C4-2B (cell line): ENCODE results near the gene GAS2.

Source experiments
- H3K27ac ChIP-seq: fragments of 450-650 bp; 2 replicates; pipeline ENCODE4 v1.5.1; 2017
- CTCF ChIP-seq: fragments of 450-650 bp; conservative IDR thresholded peaks from 2 replicates; pipeline ENCODE4 v1.5.1; 2017; ENCODE audit warnings: mild to moderate bottlenecking
- ZFX ChIP-seq: fragments of 450-650 bp; IDR thresholded peaks from 2 replicates; pipeline ENCODE4 v1.6.1; 2017

Gene GAS2

GRCh38 chr11:22711071-22711770 is 44.8 kb downstream of the GAS2 start:
- TF ChIP-seq CTCF (no peak), ZFX (no peak)
- no peak overlapping the region for H3K27ac ChIP-seq

GRCh38 chr11:22711880-22712279 is 45.5 kb downstream of the GAS2 start:
- no peak overlapping the region for H3K27ac ChIP-seq
- no peak for TF ChIP-seq ZFX
- no peak for TF ChIP-seq CTCF

GRCh38 chr11:22713336-22713735 is 46.9 kb downstream of the GAS2 start:
- H3K27ac ChIP-seq = no peak overlapping the region
- TF ChIP-seq CTCF (no peak), ZFX (no peak)

- TF ChIP-seq CTCF (no peak), ZFX (no peak)
- no peak overlapping the region for H3K27ac ChIP-seq
These were observed 49.6 kb downstream of the GAS2 start for GRCh38 chr11:22715971-22716370.

GRCh38 chr11:22720457-22720856 is 54.0 kb downstream of the GAS2 start:
- H3K27ac ChIP-seq = no peak overlapping the region
- TF ChIP-seq CTCF (no peak), ZFX (no peak)

- H3K27ac ChIP-seq = no peak overlapping the region
- TF ChIP-seq ZFX (no peak), CTCF (no peak)
These were observed 56.9 kb downstream of the GAS2 start for GRCh38 chr11:22723274-22723673.

GRCh38 chr11:22725079-22725478 is 58.7 kb downstream of the GAS2 start:
- H3K27ac ChIP-seq = no peak overlapping the region
- TF ChIP-seq CTCF (no peak), ZFX (no peak)
